GM18502 (cell line): ENCODE results near the gene CDC42.

Experiments
- ATAC-seq: cut with Tn5 transposase; IDR thresholded peaks from one replicate; pipeline ENCODE4 v1.9.1; 2021; ENCODE audit warnings: mild to moderate bottlenecking; ENCODE audit not compliant: unreplicated experiment, poor library complexity

The CDC42 gene

DNA sequence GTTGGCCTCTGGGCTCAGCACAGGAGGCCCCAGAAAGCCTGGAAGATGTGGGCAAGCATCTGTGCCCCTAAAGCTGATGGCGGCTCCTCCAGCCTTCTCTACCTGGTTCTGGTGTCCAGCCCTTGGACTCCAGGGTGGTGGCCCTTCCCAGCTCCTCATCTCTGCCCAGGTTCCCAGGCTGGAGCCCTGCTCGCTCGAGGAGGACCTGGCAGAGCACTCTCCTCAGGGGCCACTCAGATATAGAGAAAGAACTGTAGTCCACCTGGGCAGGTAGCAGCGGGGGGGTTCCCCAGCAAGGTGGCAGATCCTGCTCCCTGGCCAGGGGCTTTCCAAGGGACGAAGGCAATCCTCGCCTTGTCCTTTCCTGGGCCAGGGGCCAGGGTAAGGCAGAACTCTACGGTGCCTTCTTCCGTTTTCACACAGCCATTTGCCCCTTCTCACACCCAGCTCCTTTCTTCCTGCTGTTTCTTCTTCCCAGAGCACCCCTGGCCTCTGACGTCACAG lies 71.4 kb downstream of the CDC42 start:
- no peak for ATAC-seq

DNA sequence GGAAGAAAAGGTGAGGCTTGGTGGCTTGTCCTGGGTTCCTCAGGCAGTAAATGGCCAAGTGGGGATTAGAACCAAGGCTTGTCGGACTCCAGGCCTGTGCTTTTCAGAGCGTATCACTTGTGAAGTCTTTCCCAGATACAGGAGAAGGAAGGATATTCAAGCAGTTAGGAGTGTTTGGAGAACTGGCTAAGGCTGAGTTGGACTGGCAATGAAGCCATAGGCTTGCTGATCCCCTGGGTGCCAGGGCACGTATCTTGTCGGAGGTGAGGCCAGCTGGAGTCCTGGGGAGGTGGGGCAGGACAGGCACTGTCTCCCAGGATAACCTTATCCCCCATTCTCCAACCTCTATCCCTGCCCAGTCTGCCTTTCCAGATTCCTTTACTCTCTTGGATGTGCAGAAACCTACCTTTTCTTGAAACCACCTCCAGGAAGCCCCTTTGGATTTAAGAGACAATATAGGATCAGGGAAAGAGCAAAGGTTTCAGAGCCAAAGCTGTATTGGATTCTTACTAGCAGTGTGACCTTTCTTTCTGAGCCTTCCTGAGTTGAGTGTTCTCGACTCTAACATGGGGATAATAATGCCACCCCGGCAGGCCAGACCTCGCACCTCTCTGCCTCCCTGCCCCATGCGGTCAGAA lies 72.2 kb downstream of the CDC42 start:
- ATAC-seq, result no peak

DNA sequence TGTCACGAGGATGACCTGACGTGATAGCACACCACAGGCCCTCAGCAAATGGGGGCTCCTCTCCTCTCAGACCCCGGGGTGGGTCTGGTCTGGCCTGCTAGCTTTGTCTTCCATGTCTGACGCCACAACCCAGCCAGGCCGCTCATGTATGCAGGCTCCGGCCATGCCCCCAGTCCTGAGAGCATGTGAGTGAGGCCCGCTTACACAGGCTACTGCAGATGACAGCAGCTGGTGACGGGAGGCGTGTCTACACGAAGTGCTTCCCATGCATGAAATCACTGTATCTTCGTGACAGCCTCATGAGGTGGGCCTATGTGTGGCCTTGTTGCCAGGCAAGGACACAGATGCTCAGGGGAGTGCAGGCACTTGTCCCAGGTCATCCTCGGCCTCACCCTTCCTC lies 74.0 kb downstream of the CDC42 start:
- no peak for ATAC-seq

DNA sequence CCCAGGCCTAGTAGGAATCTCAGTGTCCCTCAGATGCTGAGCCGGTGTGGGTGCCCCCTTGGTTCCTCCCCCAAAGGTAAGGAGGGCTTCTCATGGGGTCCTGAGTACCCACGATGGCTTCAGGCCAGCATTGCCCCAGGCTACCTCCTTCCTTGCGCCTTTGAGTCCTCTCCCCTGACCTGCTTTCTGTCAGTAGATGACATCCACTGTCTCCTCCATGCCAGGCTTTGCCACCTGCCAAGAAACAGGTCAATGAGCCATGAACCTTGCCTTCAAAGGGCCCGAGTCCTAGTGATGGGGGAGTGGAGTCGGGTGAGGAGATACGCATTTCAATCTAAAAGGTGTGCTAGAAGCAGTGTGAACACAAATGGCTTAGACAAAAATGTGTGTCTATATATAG lies 74.7 kb downstream of the CDC42 start:
- ATAC-seq, result no peak

DNA sequence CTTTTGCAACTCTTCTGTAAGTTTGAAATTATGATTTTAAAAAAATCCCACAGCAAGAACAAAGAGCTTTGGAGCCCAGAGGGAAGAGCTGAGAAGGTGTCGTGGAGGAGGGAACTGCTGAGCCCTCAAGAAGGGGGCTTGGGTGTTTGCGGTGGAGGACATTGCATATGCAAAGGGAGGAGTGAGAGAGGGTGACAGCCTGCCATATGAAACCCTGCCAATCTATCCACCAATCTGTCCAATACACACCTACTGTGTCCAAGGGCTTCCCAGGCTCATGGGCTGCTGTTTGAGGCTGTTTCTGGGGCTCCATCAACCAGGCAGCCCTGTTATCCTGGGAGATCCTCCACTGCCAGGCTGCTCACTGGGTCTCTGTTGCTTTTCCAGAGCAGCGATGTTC lies 75.2 kb downstream of the CDC42 start:
- ATAC-seq, result no peak

DNA sequence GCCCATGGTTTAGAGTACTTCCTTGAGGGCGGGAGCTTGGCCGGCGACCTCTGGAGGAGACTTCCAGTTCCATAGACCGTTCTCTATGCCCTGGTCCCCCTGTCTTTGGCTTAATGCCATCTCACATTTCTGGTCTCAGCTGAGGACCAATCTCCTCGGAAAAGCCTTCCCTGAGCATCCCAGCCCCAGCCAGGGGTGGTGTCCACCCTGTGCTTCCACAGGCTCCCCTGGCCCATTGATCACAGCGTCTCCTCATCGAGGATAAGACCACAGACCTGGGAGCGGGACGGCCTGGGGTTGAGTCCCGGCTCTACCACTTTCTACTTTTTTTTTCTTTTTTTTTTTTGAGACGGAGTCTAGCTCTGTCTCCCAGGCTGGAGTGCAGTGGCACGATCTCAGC lies 75.9 kb downstream of the CDC42 start:
- no peak for ATAC-seq

DNA sequence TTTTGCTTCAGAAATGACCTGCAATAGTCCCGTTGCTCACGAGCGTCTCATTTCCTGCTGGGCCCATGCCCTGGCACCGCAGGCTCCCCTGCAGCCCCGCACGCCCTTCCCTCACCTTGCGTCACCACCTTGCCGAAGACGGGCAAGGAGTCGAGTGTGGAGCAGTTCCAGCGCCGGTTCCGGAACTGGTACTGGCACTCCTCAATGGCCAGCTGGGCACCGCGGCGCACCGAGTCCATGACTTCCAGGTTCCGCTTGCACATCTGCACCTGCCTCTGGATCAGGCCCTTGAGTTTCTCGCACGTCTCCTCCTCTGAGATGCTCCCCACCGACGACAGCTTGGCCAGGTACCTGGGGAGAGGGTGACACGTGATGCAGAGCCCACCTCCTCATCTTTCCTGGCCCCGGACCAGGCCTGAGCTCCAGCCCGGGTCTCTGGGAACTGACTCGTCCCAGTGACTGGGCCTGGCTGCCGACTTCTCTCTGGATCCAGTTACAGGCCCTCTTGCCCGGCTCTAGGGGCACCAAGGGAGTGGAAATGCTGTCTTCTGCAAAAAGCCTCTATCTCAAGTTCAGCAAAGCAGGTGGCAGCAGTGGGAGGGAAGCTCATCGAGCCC lies 77.1 kb downstream of the CDC42 start:
- ATAC-seq, result no peak

DNA sequence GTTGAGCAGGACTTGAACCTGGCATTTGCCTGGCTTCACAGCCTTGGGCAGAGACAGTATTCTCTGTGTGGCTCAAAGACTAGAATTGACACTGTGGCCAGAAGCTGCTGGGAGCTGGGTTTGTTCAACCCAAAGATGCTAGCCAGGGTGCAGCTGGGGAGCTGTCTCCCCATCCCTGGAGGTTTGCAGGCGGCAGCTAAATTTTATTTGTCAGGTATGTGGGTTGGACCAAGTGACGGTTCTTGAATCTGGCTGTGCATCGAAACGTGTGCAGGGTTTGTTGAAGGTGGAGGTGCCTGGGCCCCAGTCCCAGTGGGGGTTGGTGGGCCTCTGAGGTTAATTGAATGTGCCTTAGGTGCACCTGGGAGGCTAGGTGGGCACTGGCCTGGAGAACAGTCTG lies 78.6 kb downstream of the CDC42 start:
- ATAC-seq, result no peak

DNA sequence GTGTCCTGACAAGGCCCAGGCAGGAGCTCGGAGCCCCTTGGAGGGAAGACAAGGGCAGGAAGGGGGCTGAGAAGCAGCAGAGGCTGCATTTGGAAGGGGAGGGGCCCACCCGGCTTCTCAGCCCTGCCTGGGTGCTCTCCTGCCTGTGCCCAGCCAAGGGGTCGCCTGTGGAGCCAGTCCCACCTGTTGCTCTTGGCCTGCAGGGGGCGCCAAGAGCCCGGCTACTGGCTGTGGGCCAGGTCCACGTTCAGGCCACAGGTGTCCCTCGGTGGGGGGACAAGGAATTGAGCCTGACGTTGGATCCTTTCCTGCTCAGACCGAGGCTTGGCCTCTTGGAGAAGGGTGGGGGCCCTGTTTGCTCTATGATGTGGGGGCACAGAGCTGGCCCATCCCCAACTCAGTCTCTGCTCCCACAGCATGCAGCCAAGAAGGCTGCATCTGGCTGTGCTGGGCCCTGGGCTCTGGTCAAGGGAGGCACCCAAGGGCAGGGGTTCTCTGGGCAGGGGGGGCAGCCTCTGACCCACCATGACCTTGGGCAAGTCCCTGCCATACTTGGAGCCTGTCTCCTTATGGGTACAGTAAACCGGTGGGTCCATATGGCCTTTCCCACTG lies 79.5 kb downstream of the CDC42 start:
- no peak for ATAC-seq

DNA sequence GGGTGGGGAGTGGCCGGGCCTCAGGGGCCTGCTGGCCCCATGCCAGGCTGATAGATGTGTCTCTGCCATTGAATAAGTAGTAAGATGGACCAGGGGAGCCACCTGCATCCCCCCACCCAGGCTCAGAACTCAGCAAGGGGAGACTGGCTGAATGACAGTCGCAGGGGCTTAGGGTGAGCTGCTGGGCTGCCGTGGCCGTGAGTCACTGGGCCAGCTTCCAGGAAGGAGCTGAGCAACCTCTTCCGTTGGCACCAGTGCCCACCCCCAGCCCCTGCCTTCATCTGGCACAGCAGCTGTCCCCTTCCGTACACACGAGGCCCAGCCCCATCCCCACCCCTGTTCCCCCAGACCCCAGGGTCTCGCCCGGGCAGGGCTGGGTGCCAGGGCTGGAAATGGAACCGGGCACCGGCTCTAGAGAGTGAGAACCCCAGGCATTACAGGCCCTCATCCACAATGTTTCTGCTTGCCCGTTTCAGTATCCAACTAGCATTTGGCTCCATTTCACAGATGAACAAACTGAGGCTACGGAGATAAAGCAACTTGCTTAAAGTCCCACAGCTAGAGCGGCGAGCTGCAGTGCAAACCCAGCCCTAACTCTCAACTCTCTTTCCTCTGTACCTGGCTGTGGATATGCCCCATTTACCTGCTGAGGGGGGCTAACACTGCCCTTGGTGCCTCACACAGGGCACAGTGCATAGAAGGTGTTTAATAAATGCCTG lies 80.2 kb downstream of the CDC42 start:
- ATAC-seq, result no peak

DNA sequence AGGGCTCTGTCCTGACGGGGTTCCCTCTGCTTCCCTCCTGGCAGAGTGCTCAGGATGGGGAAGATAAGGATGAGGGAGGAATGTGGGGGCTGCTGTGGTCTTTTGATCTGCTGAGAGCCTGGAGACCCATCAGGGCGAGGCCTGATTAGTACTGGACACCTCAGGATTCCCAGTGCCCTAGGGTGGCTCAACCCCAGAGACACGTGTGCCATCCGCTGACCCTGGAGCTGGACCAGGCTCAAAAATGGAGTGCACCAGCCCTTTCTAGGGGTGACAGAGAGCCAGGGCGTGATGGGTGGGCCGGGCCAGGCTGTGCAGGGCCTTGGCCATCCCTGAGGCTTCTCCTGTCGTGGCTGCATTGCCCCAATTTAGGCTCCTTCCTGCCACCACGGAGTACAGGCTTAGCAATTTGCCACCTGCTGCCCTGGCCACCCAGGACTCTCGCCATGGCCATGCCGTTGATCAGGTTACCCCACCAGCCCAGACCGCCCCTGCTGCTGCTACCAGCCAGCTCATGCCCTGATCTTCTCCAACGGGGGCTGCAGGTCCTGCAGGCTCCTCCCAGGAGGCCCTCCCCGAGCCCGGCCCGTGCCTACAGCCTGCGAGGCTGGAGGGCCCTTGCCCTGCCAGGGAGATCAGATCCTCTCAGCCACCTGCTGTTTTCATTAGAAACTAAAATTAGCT lies 80.9 kb downstream of the CDC42 start:
- ATAC-seq, result no peak

DNA sequence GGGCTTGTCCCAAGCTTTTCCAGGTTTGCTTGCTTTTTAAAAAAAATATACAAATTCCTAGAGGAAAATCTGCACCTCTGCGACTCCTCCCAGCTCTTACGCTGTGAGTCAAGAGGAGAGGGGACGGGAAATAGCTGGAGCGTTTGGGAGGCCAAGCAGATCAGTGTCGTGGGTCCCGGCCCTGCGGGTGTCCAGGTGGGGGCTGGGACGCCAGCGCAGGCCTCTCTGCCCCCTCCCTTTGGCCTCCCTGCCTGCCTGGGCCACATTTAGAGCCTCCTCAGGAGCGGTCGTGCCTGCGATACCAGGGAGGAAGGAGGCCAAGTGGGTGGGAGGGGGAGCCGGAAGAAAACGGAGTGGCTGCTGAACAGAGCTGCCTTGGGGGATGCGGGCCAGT lies 81.4 kb downstream of the CDC42 start:
- no peak for ATAC-seq

DNA sequence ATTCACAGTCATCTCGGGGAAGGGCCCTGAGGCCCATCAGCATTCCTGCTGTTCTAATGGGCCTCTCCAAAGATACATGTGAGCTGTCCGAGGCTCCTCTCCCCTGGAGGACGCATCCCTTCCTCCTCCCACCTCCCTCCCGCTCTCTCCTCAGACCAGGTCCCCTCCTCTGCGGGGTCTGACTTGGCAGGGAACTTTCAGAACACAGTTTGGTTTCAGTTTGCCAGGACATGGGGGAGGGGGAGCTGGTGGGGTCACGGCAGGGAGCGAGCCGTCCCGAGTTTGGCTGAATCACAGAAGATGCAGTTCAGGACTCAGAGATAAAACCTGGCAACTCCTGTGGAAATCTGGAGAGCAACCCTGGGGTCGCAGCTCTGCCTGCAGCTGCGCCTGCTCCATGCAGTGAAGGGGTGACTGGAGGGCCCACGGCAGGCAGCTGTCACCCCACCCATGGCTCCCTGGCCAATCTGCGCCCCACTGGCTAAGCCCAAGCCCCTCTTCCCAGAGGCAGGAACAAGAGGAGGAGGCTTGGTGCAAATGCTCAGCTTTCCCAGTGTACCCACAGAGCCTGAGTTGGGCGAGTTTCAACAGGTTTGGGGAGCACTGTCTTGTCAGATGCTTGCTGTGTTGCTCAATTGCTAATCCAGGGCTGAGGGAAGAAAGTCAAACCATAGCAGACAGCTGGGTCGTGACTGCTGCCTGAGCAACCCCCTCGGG lies 84.7 kb downstream of the CDC42 start:
- ATAC-seq, result no peak

DNA sequence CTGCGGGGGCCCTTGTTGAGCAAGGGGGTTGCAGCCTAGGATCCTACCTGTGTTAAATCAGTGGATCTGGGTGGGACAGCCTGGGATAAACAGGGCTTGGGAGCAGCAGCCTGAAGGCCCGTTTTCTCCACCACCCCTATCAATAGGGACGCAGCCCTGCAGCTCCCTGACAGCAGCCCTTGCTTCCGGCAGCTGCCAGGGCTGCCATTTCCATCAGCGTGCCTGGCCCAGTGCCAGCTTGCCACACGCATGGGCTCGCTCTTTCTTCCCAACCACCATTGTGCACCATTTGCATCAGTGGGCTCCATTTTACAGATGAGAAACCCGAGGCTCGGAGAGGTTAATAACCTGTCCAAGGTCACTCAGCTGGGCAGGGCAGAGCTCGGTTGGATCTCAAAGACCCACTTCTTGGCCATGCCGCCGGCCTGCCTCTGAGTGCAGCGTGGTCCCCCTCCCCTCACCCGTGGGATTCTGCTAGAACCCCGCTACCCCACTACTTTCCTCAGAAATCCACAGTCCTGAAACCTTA lies 86.6 kb downstream of the CDC42 start:
- ATAC-seq, result no peak

DNA sequence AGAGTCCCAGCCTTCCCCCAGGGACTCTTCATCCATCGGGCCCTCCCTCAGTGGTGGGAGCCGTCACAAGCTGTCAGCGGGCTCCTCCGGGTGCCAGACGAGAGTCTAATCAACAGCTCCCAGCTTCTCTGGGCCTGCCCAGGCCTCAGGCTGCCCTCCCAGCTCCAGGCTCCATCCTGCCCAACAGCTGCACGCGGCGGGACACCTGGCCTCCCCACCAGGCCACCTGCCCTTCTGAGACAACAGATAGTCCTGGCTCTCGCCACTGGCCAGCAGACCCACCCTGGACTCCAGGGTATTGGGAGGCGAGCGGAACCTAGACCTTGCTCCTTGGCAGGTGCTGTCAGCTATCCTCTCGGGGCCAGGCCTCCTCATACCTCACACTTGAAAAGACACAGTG lies 87.3 kb downstream of the CDC42 start:
- no peak for ATAC-seq
